IMR-90 (cell line): ENCODE data around the gene ASCL3. TPM values are rescaled to one million over a fixed set of nuclear protein-coding genes. Genes with fewer than 3 reads are reported as not detected.

Experiments used
- ATAC-seq: fragments of 200-7000 bp; cut with Tn5 transposase; 2 replicates; pipeline ENCODE4 v1.9.1; 2020; ENCODE audit warnings: low read depth, mild to moderate bottlenecking, moderate library complexity
- BruUV-seq: library from RNA; stranded (reverse); fragments of 400-500 nt; replicated peaks from 2 replicates; lab custom pipeline; 2021; lab: Mats Ljungman, UMichigan
- CTCF ChIA-PET: fragments of 300-600 bp; formaldehyde crosslinking; extraction: SDS; loops from one replicate; lab custom pipeline; 2021; ENCODE audit warnings: antibody characterized with exemption; lab: Yijun Ruan, JAX
- POLR2A ChIA-PET: fragments of 300-600 bp; sonication (Branson Sonifier 250); formaldehyde crosslinking; loops from one replicate; lab custom pipeline; 2022; ENCODE audit warnings: antibody characterized with exemption; ENCODE audit not compliant: unreplicated experiment; lab: Charles Lee
- DNase-seq: peaks from one replicate; pipeline ENCODE4 v3.0.0; 2013
- H2AFZ ChIP-seq: replicated peaks from 2 replicates; pipeline ENCODE3; 2013; ENCODE audit warnings: low read length, mild to moderate bottlenecking; ENCODE audit not compliant: poor library complexity
- H2AK5ac ChIP-seq: 2 replicates; pipeline ENCODE4 v1.6.1; 2013; ENCODE audit warnings: low read depth, low read length, inconsistent platforms
- H2AK9ac ChIP-seq: replicated peaks from 2 replicates; pipeline ENCODE3; 2013; ENCODE audit warnings: mild to moderate bottlenecking, low read depth, low read length, moderate library complexity; ENCODE audit not compliant: poor library complexity
- H2BK120ac ChIP-seq: 2 replicates; pipeline ENCODE4 v1.6.1; 2013; ENCODE audit warnings: low read depth, low read length, inconsistent platforms
- H2BK15ac ChIP-seq: 3 replicates; pipeline ENCODE4 v1.6.1; 2013; ENCODE audit warnings: low read depth, low read length, inconsistent platforms
- H2BK20ac ChIP-seq: 2 replicates; pipeline ENCODE4 v1.6.1; 2013; ENCODE audit warnings: low read depth, mild to moderate bottlenecking, inconsistent platforms, low read length, moderate library complexity
- H2BK5ac ChIP-seq: 2 replicates; pipeline ENCODE4 v1.6.1; 2013; ENCODE audit warnings: mild to moderate bottlenecking, low read depth, low read length, inconsistent platforms; ENCODE audit not compliant: poor library complexity, severe bottlenecking
- H3K14ac ChIP-seq: replicated peaks from 2 replicates; pipeline ENCODE4 v1.6.1; 2013; ENCODE audit warnings: low read depth, low read length, inconsistent platforms
- H3K18ac ChIP-seq: 2 replicates; pipeline ENCODE4 v1.6.1; 2013; ENCODE audit warnings: low read depth, low read length, control low read depth
- H3K23ac ChIP-seq: 2 replicates; pipeline ENCODE4 v1.6.1; 2013; ENCODE audit warnings: low read depth, low read length, inconsistent platforms
- H3K27ac ChIP-seq: 2 replicates; pipeline ENCODE4 v1.5.1; 2013; ENCODE audit warnings: mild to moderate bottlenecking, control low read depth, low read length; ENCODE audit not compliant: insufficient read depth
- H3K27me3 ChIP-seq: 2 replicates; pipeline ENCODE4 v1.6.1; 2013; ENCODE audit warnings: low read length; ENCODE audit not compliant: control insufficient read depth, insufficient read depth
- H3K36me3 ChIP-seq: 2 replicates; pipeline ENCODE4 v1.6.1; 2013; ENCODE audit warnings: low read length, mixed read lengths; ENCODE audit not compliant: control insufficient read depth, insufficient read depth
- H3K4ac ChIP-seq: 2 replicates; pipeline ENCODE4 v1.6.1; 2013; ENCODE audit warnings: low read depth, low read length, inconsistent platforms
- H3K4me1 ChIP-seq: 2 replicates; pipeline ENCODE4 v1.6.1; 2013; ENCODE audit warnings: low read length, mixed read lengths; ENCODE audit not compliant: control insufficient read depth, insufficient read depth
- H3K4me2 ChIP-seq: 2 replicates; pipeline ENCODE4 v1.6.1; 2013; ENCODE audit warnings: low read depth, mild to moderate bottlenecking, control low read depth, low read length, moderate library complexity
- H3K4me3 ChIP-seq: 2 replicates; pipeline ENCODE4 v1.5.1; 2013; ENCODE audit warnings: low read depth, mild to moderate bottlenecking, control low read depth, low read length, moderate library complexity; ENCODE audit not compliant: insufficient read depth
- H3K56ac ChIP-seq: 2 replicates; pipeline ENCODE4 v1.6.1; 2013; ENCODE audit warnings: low read length, inconsistent platforms; ENCODE audit not compliant: insufficient read depth; ENCODE audit errors: extremely low read depth
- H3K79me1 ChIP-seq, 2 experiments: 2 replicates each; pipeline ENCODE4 v1.6.1; 2013; ENCODE audit warnings: low read length in 2 of 2, inconsistent platforms in 1 of 2, low read depth in 1 of 2
- H3K9ac ChIP-seq: 2 replicates; pipeline ENCODE4 v1.6.1; 2013; ENCODE audit warnings: low read depth, low read length, control low read depth
- H3K9me1 ChIP-seq: 2 replicates; pipeline ENCODE4 v1.6.1; 2013; ENCODE audit warnings: low read length, inconsistent platforms; ENCODE audit not compliant: insufficient read depth
- H3K9me3 ChIP-seq: 2 replicates; pipeline ENCODE4 v1.6.1; 2013; ENCODE audit warnings: low read length; ENCODE audit not compliant: control insufficient read depth, insufficient read depth
- H4K20me1 ChIP-seq: 2 replicates; pipeline ENCODE4 v1.6.1; 2013; ENCODE audit warnings: low read length, inconsistent platforms; ENCODE audit not compliant: insufficient read depth
- H4K5ac ChIP-seq: 2 replicates; pipeline ENCODE4 v1.6.1; 2013; ENCODE audit warnings: mild to moderate bottlenecking, low read depth, low read length, control low read depth
- H4K8ac ChIP-seq, 2 experiments: 2 replicates each; pipeline ENCODE4 v1.6.1; 2013; ENCODE audit warnings: low read depth in 2 of 2, low read length in 2 of 2, control low read depth in 1 of 2, inconsistent platforms in 1 of 2
- H4K91ac ChIP-seq: 2 replicates; pipeline ENCODE4 v1.6.1; 2013; ENCODE audit warnings: low read depth, low read length, inconsistent platforms; ENCODE audit not compliant: insufficient read depth
- BHLHE40 ChIP-seq: fragments of 150-350 bp; IDR thresholded peaks from 2 replicates; pipeline ENCODE4 v1.6.1; 2016; ENCODE audit warnings: mild to moderate bottlenecking, low read depth, low read length
- CEBPB ChIP-seq: IDR thresholded peaks from 2 replicates; pipeline ENCODE4 v1.6.1; 2012; ENCODE audit warnings: low read depth, low read length, improper control_type of control experiment
- CHD1 ChIP-seq: IDR thresholded peaks from 2 replicates; pipeline ENCODE4 v1.6.1; 2012; ENCODE audit warnings: low read depth, low read length, improper control_type of control experiment
- FOS ChIP-seq: fragments of 150-350 bp; IDR thresholded peaks from 2 replicates; pipeline ENCODE4 v1.6.1; 2016; ENCODE audit warnings: low read depth, low read length
- MAZ ChIP-seq: IDR thresholded peaks from 2 replicates; pipeline ENCODE4 v1.6.1; 2012; ENCODE audit warnings: low read depth, mild to moderate bottlenecking, low read length, improper control_type of control experiment, moderate library complexity, borderline replicate concordance
- MXI1 ChIP-seq: IDR thresholded peaks from 2 replicates; pipeline ENCODE4 v1.6.1; 2012; ENCODE audit warnings: low read depth, mild to moderate bottlenecking, low read length, moderate library complexity, borderline replicate concordance
- NFE2L2 ChIP-seq: fragments of 150-350 bp; IDR thresholded peaks from 2 replicates; pipeline ENCODE4 v1.6.1; 2016; ENCODE audit warnings: low read depth, mild to moderate bottlenecking, low read length
- POLR2A ChIP-seq: IDR thresholded peaks from 2 replicates; pipeline ENCODE4 v1.6.1; 2012; ENCODE audit warnings: mild to moderate bottlenecking, low read depth, low read length
- RAD21 ChIP-seq: IDR thresholded peaks from 2 replicates; pipeline ENCODE4 v1.6.1; 2012; ENCODE audit warnings: low read length, improper control_type of control experiment
- RCOR1 ChIP-seq: IDR thresholded peaks from 2 replicates; pipeline ENCODE4 v1.6.1; 2012; ENCODE audit warnings: mild to moderate bottlenecking, low read length, improper control_type of control experiment; ENCODE audit not compliant: insufficient replicate concordance
- RFX5 ChIP-seq: IDR thresholded peaks from 2 replicates; pipeline ENCODE4 v1.8.0; 2012; ENCODE audit warnings: low read depth, mild to moderate bottlenecking, low read length, moderate library complexity
- SMC3 ChIP-seq: fragments of 150-350 bp; IDR thresholded peaks from 2 replicates; pipeline ENCODE4 v1.6.1; 2016; ENCODE audit warnings: low read depth, mild to moderate bottlenecking, antibody characterized with exemption, low read length, moderate library complexity
- WGBS, 2 experiments: methylation state at CpG; one replicate each; pipeline versions ENCODE4 v1.1.5 to v1.1.7; 2013; ENCODE audit warnings: missing lambda C conversion rate in 2 of 2; ENCODE audit not compliant: insufficient read length in 1 of 2; ENCODE audit errors: extremely low coverage in 2 of 2; 5-methylcytosine and 5-hydroxymethylcytosine counted together
- dilution Hi-C: fragments of 300-500 bp; cut with HindIII; formaldehyde crosslinking; loops from one replicate; pipeline ENCODE4 v1.14.3; 2018; ENCODE audit warnings: low sequenced_read_pairs; ENCODE audit not compliant: unreplicated experiment
- in situ Hi-C: fragments of 300-500 bp; cut with MboI; formaldehyde crosslinking; loops from 3 replicates; pipeline ENCODE4 v1.14.3; 2019; ENCODE audit warnings: low sequenced_read_pairs, inconsistent platforms, mixed read lengths
- intact Hi-C: fragments of 100-400 bp; cut with micrococcal nuclease; formaldehyde crosslinking; loops from 2 replicates; pipeline ENCODE4 v1.10.0; 2022
- polyA plus RNA-seq, 3 experiments: library from polyadenylated mRNA; depleted of rRNA; stranded (reverse); fragments of >200 nt; gene quantifications; 2 replicates each; pipeline ENCODE4 v1.2.3, GENCODE V29; 2012; ENCODE audit warnings: low replicate concordance in 1 of 3
- total RNA-seq: library from RNA; depleted of rRNA; stranded (reverse); fragments of >200 nt; gene quantifications from 2 replicates; pipeline ENCODE4 v1.2.3, GENCODE V29; 2012
- TF ChIP-seq, protein P1 (sequence below): fragments of 150-350 bp; IDR thresholded peaks from 2 replicates; pipeline ENCODE4 v1.6.1; 2016; ENCODE audit warnings: low read depth, mild to moderate bottlenecking, low read length, moderate library complexity, borderline replicate concordance
- TF ChIP-seq, protein P2 (sequence below): conservative IDR thresholded peaks from 2 replicates; pipeline ENCODE4 v1.5.1; 2012; ENCODE audit warnings: mild to moderate bottlenecking, low read depth, low read length, improper control_type of control experiment

ASCL3 gene
- total and polyA plus RNA-seq, 2 of the 4 experiments (the other 2 are of a cell fraction) = not detected

DNA sequence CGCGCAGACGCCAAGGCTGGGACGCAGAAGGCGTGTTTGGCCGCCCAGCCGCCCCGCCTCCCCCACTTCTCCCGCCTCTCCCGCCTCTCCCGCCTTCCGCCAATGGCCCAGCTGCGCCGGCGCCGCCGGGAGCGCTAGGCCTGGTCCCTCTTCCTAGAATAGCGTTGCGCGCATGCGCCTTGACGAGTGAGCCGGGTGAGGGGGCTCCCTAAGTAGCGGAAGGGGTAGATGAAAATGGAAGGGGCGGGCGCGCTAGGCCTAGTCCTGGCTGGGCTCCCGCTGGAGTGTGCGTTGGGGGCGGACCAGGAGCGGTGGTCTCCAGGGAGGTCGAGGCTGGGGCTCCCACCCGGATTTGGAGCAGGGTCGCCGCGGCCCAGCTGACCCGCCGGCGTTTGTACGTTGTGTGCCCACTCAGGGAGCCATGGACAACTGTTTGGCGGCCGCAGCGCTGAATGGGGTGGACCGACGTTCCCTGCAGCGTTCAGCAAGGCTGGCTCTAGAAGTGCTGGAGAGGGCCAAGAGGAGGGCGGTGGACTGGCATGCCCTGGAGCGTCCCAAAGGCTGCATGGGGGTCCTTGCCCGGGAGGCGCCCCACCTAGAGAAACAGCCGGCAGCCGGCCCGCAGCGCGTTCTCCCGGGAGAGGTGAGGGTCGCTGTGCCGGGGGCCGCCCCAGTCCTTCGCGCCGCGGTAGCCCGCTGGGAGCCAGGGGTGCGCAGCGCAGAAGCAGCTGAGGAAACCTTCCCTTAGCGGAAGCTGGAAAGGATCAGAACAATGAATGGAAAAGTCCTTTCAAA, 31.6 kb downstream of the ASCL3 start, which contains the start of gene AKIP1:
Gene AKIP1 (plus strand): TSS at position 161 of the 795 bp plus-strand sequence. CDS start 261 bp downstream, at position 422.
- peak within 1 kb of the TSS; percentile 100 for H3K4me2 ChIP-seq
- H4K8ac ChIP-seq = peak within 1 kb of the TSS; percentile 87 to 95
- H3K9me3 ChIP-seq = no peaks in the 10 kb centered on the region
- H2BK5ac ChIP-seq = peak within 1 kb of the TSS; percentile 89
- peaks cover 11% of the 10 kb centered on the region for H3K4me1 ChIP-seq
- H2AFZ ChIP-seq = peak within 1 kb of the TSS; percentile 98
- peak within 1 kb of the TSS; percentile 87 for H3K18ac ChIP-seq
- peak; percentile 92 for ATAC-seq
- peak within 1 kb of the TSS; percentile 91 for H3K4me3 ChIP-seq
- H4K91ac ChIP-seq = peak within 1 kb of the TSS; percentile 94
- intact Hi-C loops (loop anchor here (2.0 to 10.0 kb wide), 5 partner anchors 84 to 596 kb away; a partner anchor contains a TSS), in situ Hi-C loops (loop anchor here (5.0 kb wide), 1 partner anchor 46 kb away; no protein-coding TSS in a partner anchor), dilution Hi-C loops (no loop called here)
- H3K27me3 ChIP-seq = no peaks in the 10 kb centered on the region
- H3K27ac ChIP-seq = peak within 1 kb of the TSS; percentile 97
- 0 out of 2 replicates have a peak, but pooled peaks cover 3% of the 10 kb centered on the region for H4K20me1 ChIP-seq
- peak; percentile 94 for DNase-seq
- peak within 1 kb of the TSS; percentile 79 for H3K9ac ChIP-seq
- CTCF ChIA-PET = interaction anchor here (1.0 to 1.6 kb wide), 2 partner anchors 40 to 77 kb away, joined by 3 to 5 read pairs; no protein-coding TSS in a partner anchor
- POLR2A ChIA-PET = interaction anchor here (0.5 to 0.6 kb wide), 4 partner anchors 22 to 101 kb away, joined by 3 to 5 read pairs (median 4); a partner anchor contains a TSS
- peak within 1 kb of the TSS; percentile 97 for H3K4ac ChIP-seq
- H3K9me1 ChIP-seq = peaks cover 6% of the 10 kb centered on the region; the same call in 1 of the 2 replicates
- H3K23ac ChIP-seq = peak within 1 kb of the TSS; percentile 96
- H2BK15ac ChIP-seq = peak within 1 kb of the TSS; percentile 74; the same call in 1 of the 3 replicates
- peak within 1 kb of the TSS; percentile 97 for H4K5ac ChIP-seq
- 0% methylated on average over 18 of the region's 68 CpGs; no CpG with 5 or more reads in 1 of the 2 experiments for WGBS, 2 experiments
- H2AK5ac ChIP-seq = peak within 1 kb of the TSS; percentile 73
- peak within 1 kb of the TSS; percentile 99 for H2AK9ac ChIP-seq
- no TSS peak for BruUV-seq
- peak within 1 kb of the TSS; percentile 71 for H2BK120ac ChIP-seq
- peak within 1 kb of the TSS; percentile 90 for H3K56ac ChIP-seq
- H3K14ac ChIP-seq = peak within 1 kb of the TSS; percentile 96
- no peaks in the 10 kb centered on the region; the same call in 1 of the 2 replicates for H3K36me3 ChIP-seq
- peaks cover 19 to 39% of the 10 kb centered on the region in 2 experiments for H3K79me1 ChIP-seq
- H2BK20ac ChIP-seq = 0 out of 2 replicates have a peak within 1 kb of the TSS, but pooled peaks have one; percentile 15
- TF ChIP-seq MAZ (peak; percentile 71; the same call in 1 of the 2 replicates), CEBPB (no peak), POLR2A (0 out of 2 replicates have a peak, but pooled peaks have one; percentile 24), NFE2L2 (no peak), RFX5 (no peak), RAD21 (0 out of 2 replicates have a peak, but pooled peaks have one; percentile 3), SMC3 (no peak), MXI1 (peak; percentile 14; the same call in 1 of the 2 replicates), FOS (no peak), RCOR1 (no peak), CHD1 (no peak), BHLHE40 (no peak)
- TF ChIP-seq, protein P1, sequence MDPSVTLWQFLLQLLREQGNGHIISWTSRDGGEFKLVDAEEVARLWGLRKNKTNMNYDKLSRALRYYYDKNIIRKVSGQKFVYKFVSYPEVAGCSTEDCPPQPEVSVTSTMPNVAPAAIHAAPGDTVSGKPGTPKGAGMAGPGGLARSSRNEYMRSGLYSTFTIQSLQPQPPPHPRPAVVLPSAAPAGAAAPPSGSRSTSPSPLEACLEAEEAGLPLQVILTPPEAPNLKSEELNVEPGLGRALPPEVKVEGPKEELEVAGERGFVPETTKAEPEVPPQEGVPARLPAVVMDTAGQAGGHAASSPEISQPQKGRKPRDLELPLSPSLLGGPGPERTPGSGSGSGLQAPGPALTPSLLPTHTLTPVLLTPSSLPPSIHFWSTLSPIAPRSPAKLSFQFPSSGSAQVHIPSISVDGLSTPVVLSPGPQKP = no peak
- TF ChIP-seq, protein P2, sequence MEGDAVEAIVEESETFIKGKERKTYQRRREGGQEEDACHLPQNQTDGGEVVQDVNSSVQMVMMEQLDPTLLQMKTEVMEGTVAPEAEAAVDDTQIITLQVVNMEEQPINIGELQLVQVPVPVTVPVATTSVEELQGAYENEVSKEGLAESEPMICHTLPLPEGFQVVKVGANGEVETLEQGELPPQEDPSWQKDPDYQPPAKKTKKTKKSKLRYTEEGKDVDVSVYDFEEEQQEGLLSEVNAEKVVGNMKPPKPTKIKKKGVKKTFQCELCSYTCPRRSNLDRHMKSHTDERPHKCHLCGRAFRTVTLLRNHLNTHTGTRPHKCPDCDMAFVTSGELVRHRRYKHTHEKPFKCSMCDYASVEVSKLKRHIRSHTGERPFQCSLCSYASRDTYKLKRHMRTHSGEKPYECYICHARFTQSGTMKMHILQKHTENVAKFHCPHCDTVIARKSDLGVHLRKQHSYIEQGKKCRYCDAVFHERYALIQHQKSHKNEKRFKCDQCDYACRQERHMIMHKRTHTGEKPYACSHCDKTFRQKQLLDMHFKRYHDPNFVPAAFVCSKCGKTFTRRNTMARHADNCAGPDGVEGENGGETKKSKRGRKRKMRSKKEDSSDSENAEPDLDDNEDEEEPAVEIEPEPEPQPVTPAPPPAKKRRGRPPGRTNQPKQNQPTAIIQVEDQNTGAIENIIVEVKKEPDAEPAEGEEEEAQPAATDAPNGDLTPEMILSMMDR = no peak
